ENCODE data around the gene ZFAND3. TPM values are rescaled to one million over a fixed set of nuclear protein-coding genes. Genes with fewer than 3 reads are reported as not detected.

The ZFAND3 gene
- polyA plus RNA-seq, 1 experiment, result 15.5 TPM

- no peak for TF ChIP-seq CTCF (IDR thresholded peaks at IDR 0.05; ENCODE audit: low read depth, low read length)
- no peak overlapping the region for H3K27ac ChIP-seq (ENCODE audit: low read depth, low read length)
- ChIA-PET POLR2A (no interaction called here), CTCF (no interaction called here)
- DNase-seq (ENCODE audit: low read depth, low spot score), result no peak
- no peaks in the 10 kb centered on the region for H3K9me3 ChIP-seq (ENCODE audit: control insufficient read depth, insufficient read depth, low read length)
- no peak overlapping the region for H3K4me3 ChIP-seq (ENCODE audit: low read depth, low read length)
- H3K27me3 ChIP-seq (ENCODE audit: control insufficient read depth, insufficient read depth, low read length), result no peaks in the 10 kb centered on the region
Observed at GRCh38 chr6:37966801-37967200, 147.3 kb downstream of the ZFAND3 start.

GRCh38 chr6:37967651-37968050 is 148.1 kb downstream of the ZFAND3 start:
- H3K27ac ChIP-seq (ENCODE audit: low read depth, low read length), result no peak overlapping the region
- DNase-seq (ENCODE audit: low read depth, low spot score), result no peak
- ChIA-PET POLR2A (no interaction called here), CTCF (no interaction called here)
- no peak overlapping the region for H3K4me3 ChIP-seq (ENCODE audit: low read depth, low read length)
- TF ChIP-seq CTCF (IDR thresholded peaks at IDR 0.05; ENCODE audit: low read depth, low read length), result no peak
- no peaks in the 10 kb centered on the region for H3K9me3 ChIP-seq (ENCODE audit: control insufficient read depth, insufficient read depth, low read length)
- H3K27me3 ChIP-seq (ENCODE audit: control insufficient read depth, insufficient read depth, low read length), result no peaks in the 10 kb centered on the region

- CTCF ChIA-PET, result interaction anchor here (0.7 kb wide), 1 partner anchor 35 kb away, joined by 5 read pairs; no protein-coding TSS in a partner anchor
- DNase-seq (ENCODE audit: low read depth, low spot score), result no peak
- TF ChIP-seq CTCF (IDR thresholded peaks at IDR 0.05; ENCODE audit: low read depth, low read length), result no peak
- POLR2A ChIA-PET, result interaction anchor here (0.7 kb wide), 1 partner anchor 123 kb away, joined by 4 read pairs; no protein-coding TSS in a partner anchor
- H3K4me3 ChIP-seq (ENCODE audit: low read depth, low read length), result no peak overlapping the region
- H3K9me3 ChIP-seq (ENCODE audit: control insufficient read depth, insufficient read depth, low read length), result peaks cover 8% of the 10 kb centered on the region
- no peaks in the 10 kb centered on the region for H3K27me3 ChIP-seq (ENCODE audit: control insufficient read depth, insufficient read depth, low read length)
- no peak overlapping the region for H3K27ac ChIP-seq (ENCODE audit: low read depth, low read length)
Observed at GRCh38 chr6:37971266-37971665, 151.7 kb downstream of the ZFAND3 start.

GRCh38 chr6:37971711-37972390 is 152.3 kb downstream of the ZFAND3 start:
- no peak for TF ChIP-seq CTCF (IDR thresholded peaks at IDR 0.05; ENCODE audit: low read depth, low read length)
- peak; percentile 70 for DNase-seq (ENCODE audit: low read depth, low spot score)
- Histone ChIP-seq H3K4me3 (ENCODE audit: low read depth, low read length) (no peak overlapping the region), H3K9me3 (ENCODE audit: control insufficient read depth, insufficient read depth, low read length) (peaks cover 8% of the 10 kb centered on the region), H3K27ac (ENCODE audit: low read depth, low read length) (no peak overlapping the region), H3K27me3 (ENCODE audit: control insufficient read depth, insufficient read depth, low read length) (no peaks in the 10 kb centered on the region)
- ChIA-PET POLR2A (interaction anchor here (0.6 to 0.7 kb wide), 2 partner anchors 11 to 123 kb away, joined by 4 to 11 read pairs; no protein-coding TSS in a partner anchor), CTCF (interaction anchor here (0.7 kb wide), 1 partner anchor 35 kb away, joined by 5 read pairs; no protein-coding TSS in a partner anchor)

- ChIA-PET CTCF (no interaction called here), POLR2A (no interaction called here)
- Histone ChIP-seq H3K4me3 (ENCODE audit: low read depth, low read length) (no peak overlapping the region), H3K27me3 (ENCODE audit: control insufficient read depth, insufficient read depth, low read length) (no peaks in the 10 kb centered on the region), H3K27ac (ENCODE audit: low read depth, low read length) (no peak overlapping the region), H3K9me3 (ENCODE audit: control insufficient read depth, insufficient read depth, low read length) (peaks cover 8% of the 10 kb centered on the region)
- no peak for TF ChIP-seq CTCF (IDR thresholded peaks at IDR 0.05; ENCODE audit: low read depth, low read length)
- no peak for DNase-seq (ENCODE audit: low read depth, low spot score)
Observed at GRCh38 chr6:37972994-37973757, 153.6 kb downstream of the ZFAND3 start.

Data from AG04450 (cell line).